GM12878 (cell line): Measurements from ENCODE around the gene SLC4A3. TPM values are rescaled to one million over a fixed set of nuclear protein-coding genes. Genes with fewer than 3 reads are reported as not detected.
A peak's percentile ranks its signal among the peaks of the same experiment; 100 is the strongest.

ENCODE experiments used
- ATAC-seq: fragments of 200-7000 bp; cut with Tn5 transposase; 3 replicates; pipeline ENCODE4 v1.9.1; 2020; ENCODE audit warnings: mild to moderate bottlenecking, moderate library complexity
- BruUV-seq: library from RNA; stranded (reverse); fragments of 400-500 nt; replicated peaks from 2 replicates; lab custom pipeline; 2021; lab: Mats Ljungman, UMichigan
- CTCF ChIA-PET: fragments of 300-600 bp; sonication (Branson Sonifier 250); formaldehyde crosslinking; extraction: SDS; loops from one replicate; lab custom pipeline; 2021; ENCODE audit warnings: inconsistent platforms; lab: Yijun Ruan, JAX
- POLR2A ChIA-PET: fragments of 350-600 bp; formaldehyde crosslinking; extraction: SDS; loops from one replicate; lab custom pipeline; 2021; ENCODE audit warnings: inconsistent platforms; lab: Charles Lee
- RAD21 ChIA-PET: fragments of 300-600 bp; sonication (Branson Sonifier 250); formaldehyde crosslinking; loops from one replicate; lab custom pipeline; 2023; ENCODE audit warnings: antibody characterized with exemption; ENCODE audit not compliant: unreplicated experiment; lab: Charles Lee
- SMC1A ChIA-PET: fragments of 300-600 bp; sonication (Branson Sonifier 250); formaldehyde crosslinking; loops from one replicate; lab custom pipeline; 2023; ENCODE audit not compliant: unreplicated experiment, uncharacterized antibody; lab: Charles Lee
- DNase-seq: peaks from one replicate; pipeline ENCODE4 v3.0.0-alpha.2; 2011; ENCODE audit warnings: low read depth, low spot score
- FAIRE-seq: peaks from 3 replicates; lab custom pipeline; 2011; peaks lifted over from hg19 to GRCh38; lab: Jason Lieb, UNC
- H2AFZ ChIP-seq: 2 replicates; pipeline ENCODE4 v1.6.0; 2011; ENCODE audit warnings: low read depth, low read length, control low read depth; ENCODE audit not compliant: control insufficient read depth
- H3K27ac ChIP-seq: 2 replicates; pipeline ENCODE4 v1.5.1; 2011; ENCODE audit warnings: control low read depth; ENCODE audit not compliant: control insufficient read depth, insufficient read depth
- H3K27me3 ChIP-seq, 2 experiments: replicated peaks in 1 of 2; 2 replicates each; pipeline versions ENCODE4 v1.6.0 to v1.6.1; 2011; ENCODE audit warnings: low read length in 1 of 2; ENCODE audit not compliant: control insufficient read depth in 2 of 2, insufficient read depth in 2 of 2
- H3K36me3 ChIP-seq, 2 experiments: 2 replicates each; pipeline ENCODE4 v1.5.1; 2011; ENCODE audit warnings: low read length in 1 of 2; ENCODE audit not compliant: control insufficient read depth in 2 of 2, insufficient read depth in 2 of 2
- H3K4me1 ChIP-seq: 2 replicates; pipeline ENCODE4 v1.6.1; 2011; ENCODE audit warnings: mild to moderate bottlenecking, low read length, moderate library complexity, mixed read lengths; ENCODE audit not compliant: control insufficient read depth, insufficient read depth
- H3K4me2 ChIP-seq: 2 replicates; pipeline ENCODE4 v1.6.0; 2011; ENCODE audit warnings: control low read depth; ENCODE audit not compliant: control insufficient read depth, insufficient read depth
- H3K4me3 ChIP-seq: fragments of 200-600 bp; sonication (generic); 2 replicates; pipeline ENCODE4 v1.5.1; 2016
- H3K79me2 ChIP-seq: 2 replicates; pipeline ENCODE4 v1.6.0; 2011; ENCODE audit warnings: low read length; ENCODE audit not compliant: control insufficient read depth, insufficient read depth
- H3K9ac ChIP-seq: 2 replicates; pipeline ENCODE4 v1.8.0; 2011; ENCODE audit warnings: low read length, control low read depth, mixed read lengths; ENCODE audit not compliant: control insufficient read depth, insufficient read depth
- H3K9me3 ChIP-seq: replicated peaks from 3 replicates; pipeline ENCODE4 v1.5.1; 2011; ENCODE audit warnings: mild to moderate bottlenecking, low read length; ENCODE audit not compliant: control insufficient read depth, insufficient read depth
- H4K20me1 ChIP-seq: 2 replicates; pipeline ENCODE4 v1.6.0; 2011; ENCODE audit not compliant: control insufficient read depth, insufficient read depth
- BHLHE40 ChIP-seq, 2 experiments: fragments of 450-650 bp in 1 of 2; IDR thresholded peaks; 2 replicates each; pipeline ENCODE4 v1.6.1; 2011 to 2017; ENCODE audit warnings: low read depth in 2 of 2, borderline replicate concordance in 1 of 2, improper control_type of control experiment in 1 of 2, low read length in 1 of 2, mild to moderate bottlenecking in 1 of 2
- WGBS: methylation state at CpG from one replicate; pipeline ENCODE4 v1.1.6; 2016; ENCODE audit warnings: low lambda C conversion rate; ENCODE audit not compliant: insufficient replicate concordance, insufficient coverage; ENCODE audit errors: missing lambda C conversion rate; 5-methylcytosine and 5-hydroxymethylcytosine counted together
- in situ Hi-C: fragments of 300-500 bp; cut with MboI; formaldehyde crosslinking; loops from 9 replicates; pipeline ENCODE4 v1.14.3; 2018; ENCODE audit warnings: mixed read lengths
- intact Hi-C: fragments of 100-400 bp; cut with micrococcal nuclease; formaldehyde crosslinking; loops from one replicate; pipeline ENCODE4 v1.14.2; 2022; ENCODE audit not compliant: unreplicated experiment
- polyA plus RNA-seq, 11 experiments: library from polyadenylated mRNA; depleted of rRNA in 4 of 11; unstranded in 6 of 11; stranded (reverse) in 5 of 11; fragments of >200 nt; fragmentation: Nextera tagmentation in 4 of 11; fragmentation: Illumina TruSeq in 1 of 11; extraction: Ambion mirVana in 4 of 11; extraction: Trizol in 1 of 11; gene quantifications; 1 replicate in 1 of 11; 2 replicates in 10 of 11; pipeline versions ENCODE4 v1.2.1 to v1.2.3, GENCODE V29; 2011 to 2016; ENCODE audit warnings: inconsistent platforms in 2 of 11, missing spikeins in 2 of 11, low read depth in 1 of 11
- total RNA-seq, 4 experiments: library from RNA; depleted of rRNA in 3 of 4; stranded (reverse); fragments of >200 nt in 3 of 4; fragmentation: Illumina TruSeq in 1 of 4; extraction: Trizol in 1 of 4; gene quantifications; 2 replicates each; pipeline versions ENCODE4 v1.2.1 to v1.2.3, GENCODE V29; 2013 to 2021
- TF ChIP-seq, protein P1 (sequence below): fragments of 450-650 bp; IDR thresholded peaks from 2 replicates; pipeline ENCODE4 v1.6.1; 2016; ENCODE audit warnings: mild to moderate bottlenecking

SLC4A3 gene
- total and polyA plus RNA-seq, 10 of the 15 experiments (the other 5 are each of a cell fraction or from before 2014, with no cell fraction given): 0.05 to 0.08 TPM; not detected in 8

DNA sequence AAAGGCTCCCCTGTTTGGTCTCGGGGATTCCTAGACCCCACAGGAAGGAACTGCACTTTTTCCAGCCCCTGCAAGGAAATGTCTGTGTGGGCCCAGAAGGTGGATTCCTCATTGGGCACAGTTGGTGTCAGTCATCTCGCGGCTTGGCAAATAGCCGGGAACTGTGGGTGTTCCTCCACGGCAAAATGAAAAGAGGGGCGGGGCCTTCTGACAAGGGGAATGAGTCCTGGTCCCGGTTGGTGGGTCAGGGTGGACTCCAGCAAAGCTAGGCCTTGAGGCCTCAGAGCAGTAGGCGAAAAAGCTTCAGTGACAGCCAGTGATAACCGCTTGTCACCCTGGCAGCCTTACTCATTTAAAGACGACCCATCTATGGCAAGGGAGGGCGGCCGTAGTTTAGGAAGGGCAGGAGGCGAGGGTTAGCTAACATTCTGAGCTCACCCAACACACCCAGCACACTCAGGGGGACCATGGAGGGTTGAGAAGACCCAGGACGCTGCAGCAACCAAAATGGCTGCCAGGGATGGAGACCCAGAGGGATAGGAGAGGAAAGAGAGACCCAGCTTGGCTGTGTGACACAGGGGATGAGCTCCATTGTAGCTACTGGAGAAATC, 16.5 kb downstream of the SLC4A3 start:
- Histone ChIP-seq H3K27me3 (no peaks in the 10 kb centered on the region), H3K9me3 (no peaks in the 10 kb centered on the region), H4K20me1 (no peaks in the 10 kb centered on the region), H3K4me3 (no peak overlapping the region), H3K36me3 (no peaks in the 10 kb centered on the region), H2AFZ (no peak overlapping the region), H3K4me1 (peaks cover 13% of the 10 kb centered on the region), H3K27ac (no peak overlapping the region), H3K9ac (no peak overlapping the region), H3K79me2 (no peaks in the 10 kb centered on the region), H3K4me2 (no peak overlapping the region)
- WGBS: 69% methylated on average over 14 of the region's 14 CpGs
- ATAC-seq (no peak), DNase-seq (no peak), FAIRE-seq (no peak)
- SMC1A ChIA-PET: interaction anchor here (1.3 to 3.0 kb wide), 3 partner anchors 31 to 102 kb away, joined by 3 to 17 read pairs (median 12); no protein-coding TSS in a partner anchor
- POLR2A ChIA-PET: interaction anchor here (1.8 kb wide), 1 partner anchor 47 kb away, joined by 4 read pairs; the partner anchor contains the start of gene STK11IP
- no TSS peak for BruUV-seq
- CTCF ChIA-PET: interaction anchor here (1.2 to 6.0 kb wide), 6 partner anchors 8 to 102 kb away, joined by 4 to 68 read pairs (median 16); partner anchors contain the start of genes CHPF, STK11IP and TMEM198
- TF ChIP-seq, protein P1, sequence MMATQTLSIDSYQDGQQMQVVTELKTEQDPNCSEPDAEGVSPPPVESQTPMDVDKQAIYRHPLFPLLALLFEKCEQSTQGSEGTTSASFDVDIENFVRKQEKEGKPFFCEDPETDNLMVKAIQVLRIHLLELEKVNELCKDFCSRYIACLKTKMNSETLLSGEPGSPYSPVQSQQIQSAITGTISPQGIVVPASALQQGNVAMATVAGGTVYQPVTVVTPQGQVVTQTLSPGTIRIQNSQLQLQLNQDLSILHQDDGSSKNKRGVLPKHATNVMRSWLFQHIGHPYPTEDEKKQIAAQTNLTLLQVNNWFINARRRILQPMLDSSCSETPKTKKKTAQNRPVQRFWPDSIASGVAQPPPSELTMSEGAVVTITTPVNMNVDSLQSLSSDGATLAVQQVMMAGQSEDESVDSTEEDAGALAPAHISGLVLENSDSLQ: 0 out of 2 replicates have a peak, but pooled peaks have one; percentile 29
- TF ChIP-seq BHLHE40 (IDR thresholded peaks at IDR 0.05; ENCODE audit: borderline replicate concordance in 1 of 2, low read depth in 2 of 2, low read length in 1 of 2): no peak
- RAD21 ChIA-PET: interaction anchor here (1.1 to 1.3 kb wide), 2 partner anchors 41 to 44 kb away, joined by 3 to 5 read pairs; no protein-coding TSS in a partner anchor
- intact Hi-C loops: no loop called here
- in situ Hi-C loops: no loop called here
